Endometrial microvascular endothelial cells (primary cell): ENCODE data around the gene PMFBP1. TPM values are rescaled to one million over a fixed set of nuclear protein-coding genes. Genes with fewer than 3 reads are reported as not detected.

Experiments
- in situ Hi-C: cut with HindIII; loops from 2 replicates; pipeline ENCODE4 v1.10.0; 2017; ENCODE audit warnings: low sequenced_read_pairs, low pct_unique_long_range_greater_than_20kb; ENCODE audit errors: inconsistent ontology term
- total RNA-seq: library from RNA; depleted of rRNA; stranded (reverse); fragments of >200 nt; gene quantifications from one replicate; pipeline ENCODE4 v1.2.3, GENCODE V29; 2015; ENCODE audit errors: inconsistent ontology term

PMFBP1 gene
- total RNA-seq, 1 donor from 2014 or later: not detected

DNA sequence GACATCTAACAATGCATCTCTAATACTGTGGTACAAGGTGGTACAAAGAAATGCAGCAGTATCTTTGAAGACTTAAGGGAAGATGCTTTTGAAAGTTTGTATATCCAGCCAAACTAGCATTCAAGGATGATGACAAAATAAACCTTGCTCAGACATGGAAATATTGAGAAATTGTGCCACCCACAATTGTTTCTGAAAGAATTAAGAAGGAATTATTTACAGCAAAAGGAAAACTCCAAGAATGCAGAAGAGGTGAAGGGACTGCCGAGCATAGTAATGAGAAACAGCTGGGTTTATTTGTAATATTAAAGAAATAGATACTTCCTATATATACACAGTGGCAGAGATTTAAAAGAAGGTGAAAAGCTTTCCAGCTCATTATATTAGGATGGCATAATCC lies 29.5 kb downstream of the PMFBP1 start:
- in situ Hi-C loops: no loop called here

GRCh38 chr16:72139908-72140307 lies 32.0 kb downstream of the PMFBP1 start:
- in situ Hi-C loops: no loop called here

GRCh38 chr16:72138064-72138572 lies 33.8 kb downstream of the PMFBP1 start:
- in situ Hi-C loops: no loop called here

DNA sequence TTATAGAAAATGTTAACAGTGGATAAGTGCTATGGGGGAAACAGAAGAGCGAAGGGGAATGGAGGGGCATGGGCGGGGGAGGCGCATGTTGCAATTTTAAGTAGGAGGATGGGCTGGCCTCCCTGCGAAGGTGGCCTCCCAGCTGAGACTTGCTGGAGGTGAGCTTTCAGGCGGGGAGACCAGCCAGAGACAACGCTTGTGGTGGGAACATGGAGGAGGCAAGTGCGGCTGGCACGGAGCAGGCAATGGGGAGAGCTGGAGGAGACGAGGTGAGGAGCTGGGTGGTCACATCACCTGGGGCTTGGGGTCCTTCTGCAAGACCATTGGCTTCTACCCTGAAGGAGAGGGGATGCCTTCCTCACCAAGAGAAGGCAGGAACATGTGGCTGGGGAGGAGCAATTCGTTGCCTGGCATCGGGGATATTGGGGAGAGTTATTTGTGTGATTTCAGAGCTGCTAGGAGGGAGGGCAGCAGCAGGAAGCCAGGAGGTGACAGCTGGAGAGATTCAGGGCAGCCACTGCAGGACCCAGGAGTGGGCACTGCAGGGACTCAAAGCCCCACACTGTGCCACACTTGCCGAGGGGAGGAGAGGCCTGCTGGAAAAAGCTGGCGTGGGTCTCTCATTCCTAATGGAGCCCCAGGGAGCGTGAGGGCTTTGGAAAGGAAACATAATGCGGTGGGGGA lies 34.4 kb downstream of the PMFBP1 start:
- in situ Hi-C loops: no loop called here

DNA sequence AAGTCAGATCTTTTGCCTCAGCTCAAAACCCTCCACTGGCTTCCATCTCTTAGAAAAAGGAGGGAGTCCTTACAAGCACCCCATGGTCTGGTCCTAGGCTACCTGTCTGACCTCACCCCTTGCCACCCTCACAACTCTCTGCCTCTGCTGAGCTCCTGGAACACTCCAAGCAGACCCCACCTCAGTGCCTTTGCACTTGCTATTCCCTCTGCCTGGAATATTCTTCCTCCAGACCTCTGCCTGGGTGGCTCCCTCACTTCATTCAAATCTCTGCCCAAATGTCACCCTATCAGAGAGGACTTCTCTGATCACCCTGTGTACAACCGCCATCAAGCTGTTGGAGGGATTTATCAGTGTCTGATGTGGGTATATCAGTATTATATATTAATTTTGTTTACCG lies 37.4 kb downstream of the PMFBP1 start:
- in situ Hi-C loops: no loop called here

DNA sequence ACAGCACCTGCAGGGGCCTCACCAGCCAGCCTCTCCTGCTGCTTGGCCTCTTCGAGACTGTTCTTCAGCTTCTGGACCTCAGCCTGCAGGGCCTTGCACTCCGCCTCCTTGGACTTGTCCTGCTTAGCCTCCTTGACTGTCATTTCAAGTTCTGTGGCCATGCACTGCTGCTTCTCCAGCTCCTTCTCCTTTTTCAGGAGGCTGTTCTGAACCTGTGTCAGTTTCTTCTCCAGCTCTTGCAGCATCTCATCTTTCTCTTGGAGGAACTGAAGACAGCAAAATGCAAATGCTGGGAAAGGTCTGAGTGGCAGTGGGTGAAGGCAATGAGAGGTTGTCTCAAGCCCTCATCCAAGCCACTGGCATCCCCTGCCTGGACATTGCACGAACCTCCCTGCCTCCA lies 39.2 kb downstream of the PMFBP1 start:
- in situ Hi-C loops: no loop called here

- in situ Hi-C loops: no loop called here
Observed at GRCh38 chr16:72131036-72131435, 40.9 kb downstream of the PMFBP1 start.

DNA sequence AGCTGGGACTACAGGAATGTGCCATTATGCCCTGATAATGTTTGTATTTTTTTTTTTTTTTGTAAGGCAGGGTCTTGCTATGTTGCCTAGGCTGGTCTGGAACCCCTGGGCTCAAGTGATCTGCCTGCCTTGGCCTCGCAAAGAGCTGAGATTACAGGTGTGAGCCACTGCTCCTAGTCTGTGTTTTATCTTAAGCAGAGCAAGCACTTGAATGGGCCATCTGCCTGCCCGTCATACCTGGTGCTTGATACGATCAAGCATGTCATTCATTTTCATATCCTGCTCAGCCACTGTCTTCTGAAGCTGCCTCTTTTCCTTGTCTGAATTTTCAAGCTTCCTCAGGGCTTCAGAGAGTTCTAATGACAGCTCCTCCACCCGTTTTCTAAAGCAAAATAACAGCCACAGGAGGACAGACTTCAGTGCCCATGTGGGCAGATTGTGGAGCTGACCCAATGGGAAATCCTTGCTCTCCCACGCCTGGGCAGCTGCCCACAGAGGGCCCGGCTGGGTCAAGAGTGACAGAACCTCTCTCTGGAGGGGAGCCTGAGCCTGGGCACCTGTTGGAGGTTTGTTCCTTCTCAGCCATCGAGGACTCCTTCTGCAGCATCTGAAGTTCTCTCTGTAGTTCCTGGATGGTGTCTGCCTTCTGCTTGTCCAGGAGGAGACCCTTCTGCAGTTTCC lies 41.8 kb downstream of the PMFBP1 start:
- in situ Hi-C loops: no loop called here

- in situ Hi-C loops: no loop called here
Observed at GRCh38 chr16:72128701-72129100, 43.3 kb downstream of the PMFBP1 start.

DNA sequence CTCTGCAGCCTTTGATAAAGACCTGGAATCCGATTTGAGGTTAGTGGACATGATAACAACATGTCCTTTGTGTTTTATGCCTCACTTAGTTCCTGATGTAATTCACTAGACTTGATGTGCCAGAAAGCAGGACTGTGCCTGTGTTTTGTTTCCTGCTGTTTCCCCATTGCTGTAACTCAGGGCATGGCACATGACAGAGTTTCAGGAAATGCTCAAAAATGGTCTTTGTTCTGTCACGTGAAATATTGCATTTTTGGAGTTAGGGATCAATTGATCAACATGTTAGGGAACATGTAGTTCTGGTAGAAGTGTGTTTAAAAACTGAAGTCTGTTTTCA lies 45.6 kb downstream of the PMFBP1 start:
- in situ Hi-C loops: no loop called here

DNA sequence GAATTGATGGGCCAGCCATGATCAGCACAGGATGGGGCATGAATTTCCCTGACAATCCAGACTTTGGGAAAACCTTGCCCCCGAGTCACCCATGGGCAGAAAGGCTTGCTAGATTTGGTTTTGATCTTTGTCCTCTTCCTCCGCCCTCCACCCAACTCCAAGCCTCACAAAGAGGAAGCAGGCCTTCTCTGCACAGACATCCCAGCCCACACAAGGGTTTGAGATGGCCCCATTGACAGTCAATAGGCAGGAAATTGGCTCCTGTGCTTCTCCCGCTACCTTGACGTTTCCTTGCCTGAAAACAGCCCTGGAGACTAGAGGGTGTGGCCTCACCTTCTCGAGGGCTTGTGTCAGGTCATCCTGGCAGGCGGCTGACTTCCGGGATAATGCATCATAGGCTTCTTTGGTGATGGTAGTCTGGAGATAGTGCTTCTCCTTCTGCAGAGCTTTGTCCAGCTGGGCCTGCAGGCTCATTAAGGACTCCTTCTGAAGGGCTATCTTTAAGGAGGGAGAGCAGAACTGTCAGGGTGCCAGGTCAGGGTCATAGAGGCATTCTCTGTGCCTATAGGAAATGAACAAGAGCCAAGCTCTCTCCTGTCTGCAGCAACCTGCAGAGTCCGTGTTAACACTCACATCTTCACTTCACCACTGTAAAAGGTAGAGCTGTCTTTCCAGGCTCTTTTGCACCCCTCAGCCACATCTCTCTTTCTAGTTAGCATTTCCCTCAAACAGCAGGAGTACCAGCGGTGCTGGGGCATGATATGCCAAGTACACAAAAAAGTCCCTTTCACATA lies 46.1 kb downstream of the PMFBP1 start:
- in situ Hi-C loops: no loop called here

- in situ Hi-C loops: no loop called here
Observed at GRCh38 chr16:72124761-72125634, 47.0 kb downstream of the PMFBP1 start.

GRCh38 chr16:72124148-72124547 lies 47.8 kb downstream of the PMFBP1 start:
- in situ Hi-C loops: no loop called here

GRCh38 chr16:72123426-72123825 lies 48.5 kb downstream of the PMFBP1 start:
- in situ Hi-C loops: no loop called here

DNA sequence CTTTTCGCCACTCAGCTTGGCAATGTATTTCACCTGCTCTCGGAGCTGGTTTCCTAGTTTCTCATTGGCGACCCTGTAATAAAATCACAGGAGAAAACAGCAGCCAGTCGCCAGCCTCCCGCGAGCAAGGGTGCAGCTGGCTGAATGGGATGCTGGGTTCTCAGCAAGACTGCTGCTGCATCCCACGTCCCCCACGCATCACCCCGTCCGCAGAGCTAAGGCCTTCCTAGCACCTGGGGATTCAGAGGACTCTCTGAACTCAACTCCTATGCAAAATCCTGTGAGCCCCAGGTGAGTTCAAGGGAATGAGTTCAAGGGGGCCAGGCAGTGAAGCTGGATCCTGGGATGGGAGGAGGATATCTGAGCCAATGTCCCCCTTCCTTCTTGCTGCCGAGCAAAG lies 49.0 kb downstream of the PMFBP1 start:
- in situ Hi-C loops: no loop called here

- in situ Hi-C loops: no loop called here
Observed at GRCh38 chr16:72122308-72122707, 49.6 kb downstream of the PMFBP1 start.

- in situ Hi-C loops: no loop called here
Observed at GRCh38 chr16:72120026-72120425, 51.9 kb downstream of the PMFBP1 start.

DNA sequence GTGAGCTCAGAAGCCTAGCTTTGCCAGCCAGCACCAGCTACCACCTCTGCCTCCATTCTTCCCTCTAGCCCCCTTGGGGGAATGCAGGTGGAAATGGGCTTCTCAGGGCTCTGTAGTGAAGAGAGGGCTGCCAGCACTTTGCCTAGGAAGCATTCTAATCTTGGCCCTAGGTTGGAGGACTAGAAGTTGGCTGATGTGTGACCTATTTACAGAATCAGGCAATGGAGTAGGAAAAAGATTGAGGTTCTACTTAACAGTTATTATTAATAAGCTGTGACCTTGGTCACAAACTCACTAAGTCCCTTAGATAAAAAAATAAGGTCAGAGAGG lies 58.4 kb downstream of the PMFBP1 start:
- in situ Hi-C loops: no loop called here
